NCI-H187 treated with DMSO at 0.1 percent for 48 hours (cell line): ENCODE measurements around the gene MOB3C.

Source experiments
- DNase-seq: peaks from one replicate; lab custom pipeline; 2025; lab: John Stamatoyannopoulos, UW

The MOB3C gene

GRCh38 chr1:46575778-46576177 is 40.8 kb downstream of the MOB3C start:
- DNase-seq: no peak

DNA sequence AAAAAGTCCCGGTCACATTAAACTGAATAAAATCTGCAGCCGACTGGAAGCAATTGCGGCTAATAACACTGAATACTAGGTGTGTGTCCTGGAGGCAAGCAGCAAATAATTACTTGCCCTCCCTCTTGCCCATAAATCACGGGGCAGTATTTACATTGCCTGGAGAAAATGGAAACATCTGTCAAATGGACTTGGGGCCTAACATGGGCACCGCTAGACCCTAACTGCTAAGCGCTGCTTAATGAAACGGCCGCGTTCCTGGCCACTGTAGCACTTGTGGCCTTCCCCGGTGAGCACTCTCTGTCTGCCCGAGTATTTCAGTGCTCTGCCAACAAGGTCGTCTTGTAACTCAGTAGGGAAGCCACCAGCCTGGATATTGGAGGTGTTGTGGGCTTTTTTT is 41.3 kb downstream of the MOB3C start:
- no peak for DNase-seq

DNA sequence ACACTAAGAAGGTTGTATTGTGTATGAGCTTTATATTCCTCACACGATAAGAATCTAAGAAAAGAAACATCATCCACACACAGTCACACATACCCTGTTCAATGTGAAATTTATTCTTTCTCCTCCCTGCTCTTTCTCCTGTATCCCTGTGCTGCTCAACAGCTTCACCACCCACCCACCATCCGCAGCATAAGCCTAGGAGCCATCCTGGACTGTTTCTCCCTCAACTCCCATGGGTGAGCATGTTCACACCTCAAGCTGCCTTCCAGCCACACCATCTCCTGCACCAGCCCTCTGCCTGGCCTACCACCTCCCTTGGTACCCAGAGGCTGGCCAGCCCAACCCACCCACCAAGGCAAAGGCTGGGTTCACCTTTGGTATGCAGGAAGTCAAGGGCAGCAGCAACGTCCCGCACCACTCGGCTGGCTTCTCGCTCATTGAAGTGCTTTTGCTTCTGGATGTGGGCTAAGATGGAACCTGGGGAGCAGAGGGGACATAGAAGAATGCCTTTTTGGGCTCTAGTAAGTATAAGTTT is 44.9 kb downstream of the MOB3C start:
- DNase-seq: no peak

- DNase-seq: no peak
Observed at GRCh38 chr1:46569884-46570725, 46.5 kb downstream of the MOB3C start.

DNA sequence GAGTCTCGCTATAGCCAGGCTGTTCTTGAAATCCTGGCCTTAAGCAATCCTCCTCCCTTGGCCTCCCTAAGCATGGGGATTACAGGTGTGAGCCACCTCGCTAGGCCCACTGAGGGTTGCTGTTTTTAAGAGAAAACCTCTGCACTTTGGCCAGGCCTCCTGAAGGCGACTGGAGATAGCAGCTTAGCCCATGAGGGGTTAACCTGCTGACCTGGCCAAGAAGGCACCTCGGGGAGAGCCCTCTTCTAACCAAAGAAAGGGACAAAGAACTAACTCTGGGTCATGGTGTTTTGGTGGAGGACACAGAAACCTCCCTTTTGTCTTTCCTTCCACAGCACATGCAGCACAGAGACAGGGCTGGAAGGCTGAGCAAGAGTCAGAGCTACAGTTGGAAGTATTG is 47.5 kb downstream of the MOB3C start:
- no peak for DNase-seq

GRCh38 chr1:46568461-46568891 is 48.1 kb downstream of the MOB3C start:
- DNase-seq: no peak

DNA sequence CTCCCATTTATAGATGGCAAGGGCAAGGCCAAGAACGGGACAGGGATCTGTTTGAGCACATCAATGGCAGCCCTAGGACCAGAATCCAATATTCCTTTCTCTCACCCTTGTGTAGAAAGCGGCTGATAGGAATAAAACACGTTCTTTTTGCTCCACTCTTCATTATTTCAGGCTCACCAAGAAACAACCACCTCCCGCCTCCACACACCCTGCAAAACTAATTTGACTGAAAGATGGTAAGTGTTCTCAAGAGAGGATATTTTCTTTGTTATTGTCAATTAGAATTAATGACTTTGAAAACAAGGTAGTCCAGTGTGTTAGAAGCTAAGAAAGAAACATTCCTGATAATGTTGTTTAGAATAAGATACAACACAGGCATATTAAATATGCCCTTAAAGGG is 53.3 kb downstream of the MOB3C start:
- no peak for DNase-seq

GRCh38 chr1:46562498-46562897 is 54.1 kb downstream of the MOB3C start:
- no peak for DNase-seq

DNA sequence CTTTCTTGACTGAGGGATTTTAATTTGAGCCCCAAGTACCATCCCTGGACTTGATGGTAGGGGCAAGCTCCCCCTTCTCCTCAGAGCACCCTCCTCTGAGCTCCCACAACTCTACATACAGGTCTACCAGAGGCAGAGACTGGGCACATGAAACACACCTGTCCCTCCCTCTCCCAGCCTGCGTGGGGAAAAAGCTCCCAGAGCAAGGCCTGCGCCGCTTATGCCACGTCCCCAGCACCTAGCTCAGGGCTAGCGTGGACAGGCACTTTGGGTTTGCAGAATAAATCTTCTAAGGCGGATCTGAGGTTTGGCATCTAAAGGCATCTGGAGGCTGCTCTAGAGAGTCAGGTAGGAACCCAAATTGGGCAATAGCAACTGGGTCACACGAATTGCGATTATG is 57.6 kb downstream of the MOB3C start:
- DNase-seq: no peak

GRCh38 chr1:46558141-46558963 is 58.3 kb downstream of the MOB3C start:
- no peak for DNase-seq
